Stimulated activated CD8-positive, alpha-beta memory T cell treated with anti-CD3 and anti-CD28 coated beads, Interleukin-15, amount 100 ng/mL, for 4 hours (primary cell): ENCODE data around the gene PDE3A.
"Not testable (repeated sequence)": the region's sequence is repeated elsewhere in the genome, so short reads cannot be mapped to it uniquely, and the experiment has no call there.

Source experiments
- DNase-seq, 2 donors: peaks; one replicate each; pipeline ENCODE4 v3.0.0-alpha.2; 2020; ENCODE audit warnings: low read depth in 2 of 2

Gene PDE3A

DNA sequence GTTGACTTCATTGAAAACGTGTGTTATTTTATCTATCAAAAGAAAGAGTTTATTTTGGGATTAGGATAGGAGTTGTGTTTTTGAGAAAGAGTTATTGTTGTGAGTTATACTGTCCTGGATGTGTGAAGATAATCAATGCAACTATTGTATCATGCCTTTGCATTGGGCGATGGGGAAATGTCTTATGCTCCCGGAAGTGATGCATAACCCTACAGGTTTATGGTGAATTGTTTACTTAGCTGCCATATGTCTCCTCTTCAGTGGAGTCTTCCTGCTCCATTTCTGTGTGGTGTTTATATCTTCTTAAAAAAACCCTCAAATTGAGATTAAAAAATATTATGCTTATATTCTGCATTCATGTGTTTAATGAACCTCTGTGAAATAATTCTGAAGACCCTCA lies 6.5 kb downstream of the PDE3A start:
- no peak for DNase-seq

- DNase-seq: no peak
Observed at GRCh38 chr12:20375560-20375959, 7.2 kb downstream of the PDE3A start.

GRCh38 chr12:20376984-20377383 lies 8.6 kb downstream of the PDE3A start:
- no peak for DNase-seq

GRCh38 chr12:20377750-20378149 lies 9.4 kb downstream of the PDE3A start:
- no peak for DNase-seq

DNA sequence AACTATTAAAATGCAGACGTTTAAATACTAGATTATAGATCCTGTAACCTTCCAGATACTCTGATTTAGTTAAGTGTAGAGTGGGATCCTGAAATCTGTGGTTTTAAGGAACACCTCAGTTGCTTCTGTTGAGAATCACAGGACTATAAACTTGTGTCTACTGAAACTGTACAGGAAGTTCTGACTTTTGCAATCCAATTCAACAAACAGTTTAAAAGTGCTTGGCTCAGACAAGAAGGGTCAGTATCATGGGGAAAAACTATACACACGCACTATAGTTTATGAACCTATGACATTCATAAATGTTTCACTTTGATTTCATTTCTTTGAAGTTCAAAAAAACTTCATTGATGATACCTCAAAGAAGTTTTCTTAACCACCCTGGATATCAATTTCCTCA lies 13.8 kb downstream of the PDE3A start:
- DNase-seq: no peak

DNA sequence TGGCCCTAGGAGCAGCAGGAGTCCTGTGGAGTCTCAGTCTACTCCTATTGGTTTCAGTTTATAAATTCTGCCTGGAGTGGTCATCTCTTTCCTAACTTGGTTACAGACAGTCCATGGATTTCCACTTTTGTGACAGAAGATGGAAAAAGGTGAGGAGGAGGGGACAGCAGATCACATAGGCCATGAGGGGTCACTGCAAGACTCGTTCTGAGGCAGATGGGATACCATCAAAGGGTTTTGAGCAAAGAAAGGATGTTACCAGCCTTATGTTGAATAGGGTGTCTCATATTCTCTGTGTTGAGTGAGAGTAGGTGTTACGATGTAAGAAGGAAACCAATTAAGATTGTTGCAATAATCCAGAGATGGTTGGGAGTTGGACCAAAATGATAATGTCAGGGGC lies 15.3 kb downstream of the PDE3A start:
- no peak for DNase-seq

DNA sequence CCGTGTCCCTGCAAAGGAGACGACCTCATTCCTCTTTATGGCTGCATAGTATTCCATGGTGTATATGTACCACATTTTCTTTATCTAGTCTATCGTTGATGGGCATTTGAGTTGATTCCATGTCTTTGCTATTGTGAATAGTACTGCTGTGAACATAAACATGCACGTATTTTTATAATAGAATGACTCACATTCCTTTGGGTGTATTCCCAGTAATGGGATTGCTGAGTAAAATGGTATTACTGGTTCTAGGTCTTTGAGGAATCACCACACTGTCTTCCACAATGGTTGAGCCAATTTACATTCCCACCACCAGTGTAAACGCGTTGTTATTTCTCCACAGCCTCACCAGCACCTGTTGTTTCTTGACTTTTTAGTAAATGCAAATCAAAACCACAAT lies 16.5 kb downstream of the PDE3A start:
- DNase-seq: not testable (repeated sequence)

DNA sequence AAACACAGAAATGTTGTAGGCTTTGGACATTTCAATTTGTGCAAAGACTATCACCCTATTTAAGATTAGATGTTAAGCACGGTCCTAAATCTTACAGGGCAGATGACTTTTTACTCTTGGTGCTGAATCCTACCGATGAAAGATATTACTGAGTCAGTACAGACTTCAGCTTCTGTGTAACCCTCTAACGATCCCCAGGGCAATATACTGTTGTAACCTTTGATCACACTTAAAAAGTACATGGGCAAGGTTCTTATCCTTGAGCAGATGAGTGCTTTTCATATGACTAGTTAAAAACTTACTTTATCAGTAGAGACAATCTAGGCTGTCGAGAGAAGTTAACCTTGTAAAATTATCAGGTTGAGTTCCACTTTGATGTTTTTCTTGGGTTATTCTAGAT lies 22.5 kb downstream of the PDE3A start:
- DNase-seq: no peak

DNA sequence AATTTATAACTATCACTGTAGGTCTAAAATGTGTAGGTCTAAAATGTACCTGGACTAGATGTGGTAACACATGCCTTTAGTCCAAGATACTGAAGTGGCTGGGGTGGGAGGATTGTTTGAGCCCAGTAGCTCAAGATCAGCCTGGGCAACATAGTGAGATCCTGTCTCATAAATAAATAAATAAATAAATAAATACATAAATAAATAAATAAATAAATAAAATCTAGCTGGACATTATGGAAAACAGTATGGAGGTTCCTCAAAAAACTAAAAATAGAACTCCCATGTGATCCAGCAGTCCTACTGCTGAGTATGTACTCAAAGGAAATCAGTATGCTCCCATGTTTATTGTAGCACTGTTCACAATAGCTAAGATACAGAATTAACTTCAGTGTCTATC lies 24.0 kb downstream of the PDE3A start:
- DNase-seq: no peak

DNA sequence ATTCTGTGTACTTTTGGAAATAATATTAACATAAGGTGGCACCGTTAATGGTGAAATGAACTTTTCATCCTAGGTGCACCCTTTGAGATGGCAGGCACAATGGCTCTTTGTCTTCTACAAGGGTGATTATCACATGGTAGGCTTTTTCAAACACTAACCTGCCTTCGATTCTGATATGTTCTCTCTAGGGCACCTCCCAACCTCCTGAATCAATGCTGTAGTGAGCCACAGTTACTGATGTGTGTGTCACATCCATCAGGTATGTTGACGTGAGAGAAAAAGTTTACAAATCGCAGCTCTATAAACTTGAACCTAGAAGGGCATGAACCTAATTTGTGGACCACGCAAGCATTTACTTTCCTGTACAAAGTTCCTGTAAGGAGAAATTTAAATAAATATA lies 25.4 kb downstream of the PDE3A start:
- DNase-seq: no peak

DNA sequence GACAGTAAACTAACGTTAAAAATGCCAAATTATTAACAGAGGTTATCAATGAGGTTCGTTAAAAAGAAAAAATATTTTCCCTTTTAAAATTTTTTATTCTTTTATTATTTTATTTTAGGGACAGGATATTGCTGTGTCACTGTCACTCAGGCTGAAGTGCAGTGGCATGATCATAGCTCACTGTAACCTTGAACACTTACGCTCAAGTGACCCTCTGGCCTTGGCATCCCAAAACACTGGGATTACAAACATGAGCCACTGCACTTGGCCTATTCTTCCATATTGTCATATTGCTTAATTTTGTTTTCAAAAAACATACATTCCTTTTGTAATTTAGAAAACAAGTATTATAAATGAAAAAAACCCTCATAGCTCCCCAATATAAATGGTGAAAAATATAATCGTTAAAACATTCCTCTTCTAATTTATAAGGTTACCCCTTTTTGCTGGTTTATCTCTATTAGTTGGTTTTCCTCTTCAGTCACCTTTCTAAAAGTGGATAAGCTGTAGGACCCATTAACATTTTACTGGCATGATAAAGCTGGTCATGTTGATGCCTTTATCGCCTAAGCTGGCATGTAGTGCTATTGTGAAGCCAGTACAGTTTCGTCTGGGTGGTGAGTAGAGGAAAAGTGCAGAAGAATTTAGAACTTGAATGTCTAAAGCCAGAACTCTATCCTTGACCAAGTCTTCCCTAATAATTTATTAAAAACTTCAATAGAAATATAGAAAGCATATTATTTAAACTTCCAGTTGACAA lies 27.6 kb downstream of the PDE3A start:
- no peak for DNase-seq

DNA sequence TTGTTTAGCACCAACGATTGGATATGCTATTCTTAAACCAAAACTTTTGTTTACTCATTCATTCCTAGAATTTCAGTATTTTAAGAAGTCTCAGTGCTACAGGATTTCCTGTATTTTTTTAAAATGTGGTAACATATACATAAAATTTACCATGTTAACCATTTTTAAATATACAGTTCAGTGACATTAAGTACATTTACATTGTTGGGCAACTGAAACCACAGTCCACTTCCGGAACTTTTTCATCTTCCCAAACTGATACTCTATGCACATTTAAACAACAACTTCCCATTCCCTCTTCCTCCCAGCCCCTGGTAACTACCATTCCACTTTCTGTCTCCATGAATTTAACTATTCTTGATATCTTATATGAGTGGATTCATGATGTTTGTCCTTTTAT lies 30.3 kb downstream of the PDE3A start:
- DNase-seq: no peak

GRCh38 chr12:20400003-20400402 lies 31.7 kb downstream of the PDE3A start:
- DNase-seq: no peak

GRCh38 chr12:20403230-20403629 lies 34.9 kb downstream of the PDE3A start:
- DNase-seq: no peak

DNA sequence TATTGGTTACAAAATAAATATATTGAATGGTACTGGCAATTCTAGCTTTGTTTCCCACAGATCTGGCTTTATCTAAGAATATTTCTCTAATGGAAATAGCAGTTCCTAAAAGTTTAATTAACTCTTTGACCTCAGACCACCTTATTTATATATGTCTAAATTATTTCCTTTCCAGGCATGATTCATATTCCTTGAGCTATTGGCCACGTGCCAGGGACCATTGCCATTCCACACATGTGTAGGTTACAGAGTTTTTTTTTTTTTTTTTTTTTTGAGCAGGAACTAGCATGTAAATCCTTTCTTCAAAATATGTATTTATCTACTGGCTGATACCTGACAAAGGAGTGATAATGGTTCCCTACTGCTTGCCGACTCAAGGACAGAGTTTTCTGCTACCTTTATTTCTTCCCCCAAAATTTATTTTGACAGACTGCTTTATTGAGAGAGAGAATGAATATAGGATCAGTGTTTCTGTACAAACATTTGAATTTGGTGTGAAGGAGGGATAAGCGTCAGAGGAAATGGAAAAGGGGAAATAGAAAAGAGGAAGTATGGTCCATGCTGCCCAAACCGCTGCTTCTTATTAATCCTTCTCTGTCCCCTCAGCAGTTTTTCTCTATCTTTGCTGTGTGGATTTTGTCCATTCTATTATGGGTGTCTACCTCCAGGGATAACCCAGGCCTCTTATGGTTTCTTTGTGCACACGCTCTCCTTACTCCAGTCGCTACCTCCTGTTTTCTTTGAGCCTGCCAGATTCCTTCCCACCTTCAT lies 36.4 kb downstream of the PDE3A start:
- no peak for DNase-seq

DNA sequence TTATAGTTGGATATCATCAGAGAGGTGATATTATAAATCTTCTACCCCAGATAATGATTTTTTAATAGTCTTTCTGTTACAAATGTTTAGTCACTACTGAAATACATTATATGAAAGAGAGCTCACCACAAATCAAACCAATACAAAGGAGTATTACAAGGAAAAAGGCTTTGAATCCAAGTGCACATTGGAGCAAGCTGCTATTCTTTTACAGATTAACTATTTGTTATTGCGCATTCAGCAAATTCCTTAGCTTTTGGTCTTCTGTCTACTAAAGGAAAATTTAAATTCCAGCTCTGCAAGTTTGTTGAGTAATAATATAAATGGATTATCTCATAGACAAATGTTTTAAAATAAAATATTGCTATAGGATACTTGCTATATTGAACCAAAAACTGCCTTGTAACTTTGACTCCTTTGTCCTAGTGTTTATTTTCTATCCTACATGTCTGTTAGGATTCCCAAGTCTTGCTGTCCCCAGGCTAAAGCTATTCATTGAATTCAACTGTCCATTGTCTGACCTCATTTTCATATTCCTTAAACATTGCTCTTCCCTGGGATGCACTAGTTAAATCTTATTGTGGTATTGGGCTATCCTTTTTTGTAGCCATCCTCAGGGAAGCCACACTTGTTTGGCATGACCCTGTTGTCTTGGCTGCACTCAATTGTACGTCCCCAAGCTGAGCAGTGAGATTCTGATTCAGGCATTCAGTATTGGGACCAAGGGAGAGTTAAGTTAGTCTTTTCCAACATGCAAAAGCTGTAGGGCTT lies 41.5 kb downstream of the PDE3A start:
- DNase-seq: no peak

GRCh38 chr12:20410734-20411133 lies 42.4 kb downstream of the PDE3A start:
- DNase-seq: no peak

GRCh38 chr12:20411345-20411744 lies 43.0 kb downstream of the PDE3A start:
- no peak for DNase-seq

DNA sequence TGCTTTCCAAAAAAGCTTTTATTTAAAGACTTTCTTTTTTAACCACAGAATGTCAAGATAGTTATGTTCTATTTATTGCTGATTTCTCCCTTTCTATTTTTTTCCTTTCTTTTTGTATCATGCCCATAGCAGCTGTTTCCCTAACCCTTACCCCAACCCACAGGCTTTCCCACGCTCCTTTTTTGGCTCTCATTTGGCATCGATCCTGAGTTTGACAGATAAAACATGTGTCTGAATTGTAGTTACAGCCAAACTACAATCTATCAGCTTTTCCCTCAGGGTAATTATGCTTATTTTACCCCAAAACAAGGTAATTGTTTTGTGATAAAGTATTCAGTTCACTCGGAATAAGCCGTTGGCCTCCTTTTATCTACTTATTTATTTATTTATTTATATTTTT lies 46.7 kb downstream of the PDE3A start:
- no peak for DNase-seq

GRCh38 chr12:20415641-20416040 lies 47.3 kb downstream of the PDE3A start:
- no peak for DNase-seq

GRCh38 chr12:20420557-20420956 lies 52.2 kb downstream of the PDE3A start:
- no peak for DNase-seq

- DNase-seq: no peak
Observed at GRCh38 chr12:20421421-20421820, 53.1 kb downstream of the PDE3A start.

GRCh38 chr12:20423557-20423956 lies 55.2 kb downstream of the PDE3A start:
- no peak for DNase-seq
